Kidney (tissue), 14 donors: ENCODE data around the gene FBXL7. TPM values are rescaled to one million over a fixed set of nuclear protein-coding genes. Genes with fewer than 3 reads are reported as not detected.
A peak's percentile ranks its signal among the peaks of the same experiment; 100 is the strongest.

Experiments
- DNase-seq, 5 donors: peaks; one replicate each; pipeline ENCODE4 v3.0.0-alpha.2; 2013 to 2020
- FAIRE-seq: peaks from 2 replicates; lab custom pipeline; 2012; peaks lifted over from hg19 to GRCh38; lab: Jason Lieb, UNC
- H3K27ac ChIP-seq, 2 donors: one replicate each; pipeline ENCODE4 v1.7.0; 2013; ENCODE audit warnings: low read depth in 2 of 2, low read length in 2 of 2, inconsistent platforms in 1 of 2
- H3K27me3 ChIP-seq: one replicate; pipeline ENCODE4 v1.7.1; 2013; ENCODE audit warnings: low read length, inconsistent platforms; ENCODE audit not compliant: control insufficient read depth, insufficient read depth
- H3K36me3 ChIP-seq, 3 donors: one replicate each; pipeline versions ENCODE4 v1.7.0 to v1.7.1; 2013; ENCODE audit warnings: low read length in 3 of 3, control low read depth in 1 of 3, inconsistent platforms in 1 of 3; ENCODE audit not compliant: insufficient read depth in 3 of 3, control insufficient read depth in 2 of 3
- H3K4me1 ChIP-seq, 3 donors: one replicate each; pipeline versions ENCODE4 v1.7.0 to v1.7.1; 2013; ENCODE audit warnings: low read length in 3 of 3, inconsistent platforms in 1 of 3, low read depth in 1 of 3; ENCODE audit not compliant: control insufficient read depth in 2 of 3, insufficient read depth in 2 of 3
- H3K4me3 ChIP-seq, 3 donors: one replicate each; pipeline versions ENCODE4 v1.7.0 to v1.8.1; 2013; ENCODE audit warnings: low read length in 3 of 3, control low read depth in 1 of 3, inconsistent platforms in 1 of 3
- H3K9ac ChIP-seq, 3 donors: one replicate each; pipeline versions ENCODE4 v1.7.0 to v1.7.1; 2013; ENCODE audit warnings: low read length in 3 of 3, control low read depth in 1 of 3, inconsistent platforms in 1 of 3
- H3K9me3 ChIP-seq, 3 donors: one replicate each; pipeline versions ENCODE4 v1.7.0 to v1.7.1; 2013; ENCODE audit warnings: low read length in 3 of 3, control low read depth in 1 of 3, inconsistent platforms in 1 of 3; ENCODE audit not compliant: control insufficient read depth in 2 of 3, insufficient read depth in 1 of 3
- CTCF ChIP-seq: IDR thresholded peaks from 3 replicates; pipeline ENCODE4 v1.5.1; 2012; ENCODE audit warnings: mild to moderate bottlenecking, moderate library complexity, borderline replicate concordance; ENCODE audit not compliant: insufficient read depth; ENCODE audit errors: extremely low read depth
- intact Hi-C: fragments of 100-400 bp; cut with DNase I; formaldehyde crosslinking; loops from one replicate; pipeline ENCODE4 v1.11.1; 2022
- polyA plus RNA-seq: library from polyadenylated mRNA; stranded (reverse); fragments of 350-450 nt; fragmentation: Illumina TruSeq; extraction: RNeasy Lipid Tissue Mini Kit (QIAGEN cat#74804); gene quantifications from one replicate; pipeline ENCODE4 v1.2.3, GENCODE V29; 2014; ENCODE audit warnings: low read depth, low replicate concordance; ENCODE audit not compliant: insufficient read depth
- total RNA-seq: library from RNA; stranded (reverse); fragmentation: NEBNext Ultra II Directional; extraction: Animal tissue kit (Norgen Biotek cat#: 25700); gene quantifications from one replicate; pipeline ENCODE4 v1.2.1, GENCODE V29; 2021
- donor health status: control.
- donor health status: control.
- donor health status: control.
- donor health status: control.
- donor health status: control.
- donor health status: DM: yes; HTN: yes; CAD: no.
- donor health status: Normal renal cell carcinoma (clear cell type).

Gene FBXL7
- total and polyA plus RNA-seq, 2 donors from 2014 or later = 3.9 to 6.1 TPM

GRCh38 chr5:15694696-15695214, 194.8 kb downstream of the FBXL7 start:
- H3K4me3 ChIP-seq = no peak overlapping the region
- TF ChIP-seq CTCF = no peak
- H3K27me3 ChIP-seq = no peaks in the 10 kb centered on the region
- intact Hi-C loops = no loop called here
- H3K4me1 ChIP-seq = peaks cover 0 to 15% (median 6%) of the 10 kb centered on the region in 3 donors
- no peak overlapping the region for H3K9ac ChIP-seq
- DNase-seq (peak in 2 of 5 donors; percentile 67 to 82), FAIRE-seq (no peak)
- H3K36me3 ChIP-seq = no peaks in the 10 kb centered on the region
- no peak overlapping the region for H3K27ac ChIP-seq
- no peaks in the 10 kb centered on the region for H3K9me3 ChIP-seq

GRCh38 chr5:15695215-15695731, 195.3 kb downstream of the FBXL7 start:
- FAIRE-seq = no peak
- no peak for TF ChIP-seq CTCF
- peak overlapping the region in 1 of 2 donors; percentile 44 for H3K27ac ChIP-seq

GRCh38 chr5:15700373-15700772, 200.4 kb downstream of the FBXL7 start:
- no peak for TF ChIP-seq CTCF

More at GRCh38 chr5:15695215-15695731, 195.3 kb downstream of the FBXL7 start:
- H3K9me3 ChIP-seq = no peaks in the 10 kb centered on the region
- H3K9ac ChIP-seq = no peak overlapping the region
- no peak overlapping the region for H3K4me3 ChIP-seq
- DNase-seq = peak in 2 of 5 donors; percentile 51 to 82
- H3K27me3 ChIP-seq = no peaks in the 10 kb centered on the region
- H3K4me1 ChIP-seq = peaks cover 0 to 15% (median 6%) of the 10 kb centered on the region in 3 donors
- intact Hi-C loops = no loop called here
- H3K36me3 ChIP-seq = no peaks in the 10 kb centered on the region

More at GRCh38 chr5:15700373-15700772, 200.4 kb downstream of the FBXL7 start:
- Histone ChIP-seq H3K36me3 (no peaks in the 10 kb centered on the region), H3K9ac (no peak overlapping the region), H3K4me3 (no peak overlapping the region), H3K27me3 (no peaks in the 10 kb centered on the region), H3K4me1 (peaks cover 0 to 3% (median under 1%) of the 10 kb centered on the region in 3 donors), H3K9me3 (no peaks in the 10 kb centered on the region), H3K27ac (no peak overlapping the region)
- intact Hi-C loops = no loop called here
- FAIRE-seq (no peak), DNase-seq (no peak)
